ENCODE data around the gene CEP131. TPM values are rescaled to one million over a fixed set of nuclear protein-coding genes. Genes with fewer than 3 reads are reported as not detected.

Gene CEP131
- total and polyA plus RNA-seq, 2 donors (not counting 3 experiments of a cell fraction or from before 2014, with no cell fraction given), result 5.3 to 17.9 TPM

DNA sequence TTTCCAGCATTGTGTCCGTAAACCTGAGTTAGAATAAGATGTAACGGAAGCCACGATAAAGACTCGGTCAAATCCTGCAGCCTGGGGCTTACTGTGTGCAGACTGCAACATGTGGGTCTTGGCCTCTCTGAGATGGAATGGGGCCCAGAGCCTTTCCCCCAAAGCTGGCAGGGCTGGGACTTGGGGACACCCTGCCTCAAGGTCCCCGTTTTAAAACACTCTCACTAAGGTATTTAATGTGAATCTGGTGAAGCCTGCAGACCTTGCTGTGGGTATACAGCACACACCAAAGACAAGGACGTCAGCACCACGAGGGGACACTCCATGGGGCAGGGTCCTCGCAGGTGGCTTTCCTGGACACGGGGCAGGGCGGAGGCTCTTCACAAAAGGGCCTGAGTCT lies 18.4 kb upstream of the CEP131 start:
- no TSS peak for BruUV-seq (replicated peaks)
- DNase-seq (ENCODE audit: low read depth, low spot score) (no peak), FAIRE-seq (no peak)
- no peaks in the 10 kb centered on the region for H4K20me1 ChIP-seq (replicated peaks; ENCODE audit: control insufficient read depth, extremely low read depth, insufficient read depth, low read length)
- no peaks in the 10 kb centered on the region for H3K9me1 ChIP-seq (replicated peaks; ENCODE audit: control insufficient read depth, extremely low read depth, insufficient read depth, low read length)
- no peak overlapping the region for H2AFZ ChIP-seq (ENCODE audit: low read depth, low read length)
- peaks cover 6% of the 10 kb centered on the region for H3K4me1 ChIP-seq (ENCODE audit: control insufficient read depth, extremely low read depth, insufficient read depth, low read length)
- intact Hi-C loops (cut with micrococcal nuclease) (loop anchor here (1.0 kb wide), 2 partner anchors 99 to 140 kb away; no protein-coding TSS in a partner anchor), dilution Hi-C loops (cut with MboI; ENCODE audit: extremely low pct_ligation_motif_present, low sequenced_read_pairs) (no loop called here)
- H3K4me2 ChIP-seq (ENCODE audit: insufficient read depth, low read length), result no peak overlapping the region
- H3K4me3 ChIP-seq (replicated peaks in 1 of 3; ENCODE audit: insufficient read depth in 1 of 3, low read depth in 1 of 3, low read length in 3 of 3), result no peak overlapping the region
- H3K27ac ChIP-seq (ENCODE audit: insufficient read depth, low read depth, low read length), result no peak overlapping the region
- CTCF ChIA-PET, result interaction anchor here (3.1 kb wide), 1 partner anchor 99 kb away, joined by 33 read pairs; no protein-coding TSS in a partner anchor
- no peak overlapping the region for H3K9ac ChIP-seq (replicated peaks; ENCODE audit: extremely low read depth, insufficient read depth, low read length)
- no peak for TF ChIP-seq POLR2AphosphoS5 (IDR thresholded peaks at IDR 0.05; ENCODE audit: insufficient read depth, low read depth, low read length)
- no peak for TF ChIP-seq MYC (IDR thresholded peaks at IDR 0.05; ENCODE audit: low read depth, low read length)
- TF ChIP-seq EZH2 (IDR thresholded peaks at IDR 0.05; ENCODE audit: borderline replicate concordance, low read depth, low read length, severe bottlenecking), result no peak
- peak; percentile 39 for TF ChIP-seq POLR2A (IDR thresholded peaks at IDR 0.05; ENCODE audit: low read depth, low read length)
- TF ChIP-seq, protein P1, sequence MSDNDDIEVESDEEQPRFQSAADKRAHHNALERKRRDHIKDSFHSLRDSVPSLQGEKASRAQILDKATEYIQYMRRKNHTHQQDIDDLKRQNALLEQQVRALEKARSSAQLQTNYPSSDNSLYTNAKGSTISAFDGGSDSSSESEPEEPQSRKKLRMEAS (IDR thresholded peaks at IDR 0.05; ENCODE audit: insufficient read depth, insufficient read length), result no peak
- H3K36me3 ChIP-seq (ENCODE audit: control insufficient read depth in 2 of 2, extremely low read depth in 1 of 2, insufficient read depth in 2 of 2, low read length in 2 of 2), result peaks cover 0 to 6% of the 10 kb centered on the region in 2 experiments
- POLR2A ChIA-PET, result no interaction called here
- H3K9me3 ChIP-seq (replicated peaks; ENCODE audit: control insufficient read depth, insufficient read depth, low read length), result no peaks in the 10 kb centered on the region
- H3K27me3 ChIP-seq (ENCODE audit: control insufficient read depth in 2 of 2, insufficient read depth in 2 of 2, low read length in 2 of 2), result no peaks in the 10 kb centered on the region
- peaks cover 20% of the 10 kb centered on the region for H3K79me2 ChIP-seq (ENCODE audit: control insufficient read depth, insufficient read depth, low read length)

DNA sequence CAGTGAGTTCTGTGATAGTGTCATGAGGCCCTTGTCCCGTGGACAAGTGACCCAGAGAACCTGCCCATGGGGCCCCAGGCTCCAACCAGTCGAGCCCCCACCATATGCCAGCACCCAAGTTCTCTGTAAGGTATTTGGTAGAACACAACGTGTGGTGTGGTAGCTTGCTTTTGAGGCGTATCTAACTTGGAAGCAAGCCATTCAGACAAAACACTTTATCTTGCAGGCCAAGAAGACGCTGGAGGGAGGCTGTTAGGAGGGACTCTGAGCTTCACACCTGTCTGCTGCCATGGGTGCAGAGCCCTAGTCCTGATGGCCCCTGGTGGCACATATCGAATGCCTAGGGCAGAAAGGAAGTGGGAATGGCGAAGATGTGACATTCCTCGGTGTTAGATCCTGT lies 18.0 kb upstream of the CEP131 start:
- H3K27me3 ChIP-seq (ENCODE audit: control insufficient read depth in 2 of 2, insufficient read depth in 2 of 2, low read length in 2 of 2), result no peaks in the 10 kb centered on the region
- ChIA-PET CTCF (interaction anchor here (1.2 to 3.1 kb wide), 2 partner anchors 96 to 98 kb away, joined by 5 to 33 read pairs; no protein-coding TSS in a partner anchor), POLR2A (no interaction called here)
- H4K20me1 ChIP-seq (replicated peaks; ENCODE audit: control insufficient read depth, extremely low read depth, insufficient read depth, low read length), result no peaks in the 10 kb centered on the region
- peaks cover 6% of the 10 kb centered on the region for H3K4me1 ChIP-seq (ENCODE audit: control insufficient read depth, extremely low read depth, insufficient read depth, low read length)
- TF ChIP-seq GATA2 (IDR thresholded peaks at IDR 0.05; ENCODE audit: insufficient read depth, insufficient read length, low read depth, low read length), result no peak
- TF ChIP-seq, protein P1 (IDR thresholded peaks at IDR 0.05; ENCODE audit: insufficient read depth, insufficient read length), result no peak
- TF ChIP-seq, protein P2, sequence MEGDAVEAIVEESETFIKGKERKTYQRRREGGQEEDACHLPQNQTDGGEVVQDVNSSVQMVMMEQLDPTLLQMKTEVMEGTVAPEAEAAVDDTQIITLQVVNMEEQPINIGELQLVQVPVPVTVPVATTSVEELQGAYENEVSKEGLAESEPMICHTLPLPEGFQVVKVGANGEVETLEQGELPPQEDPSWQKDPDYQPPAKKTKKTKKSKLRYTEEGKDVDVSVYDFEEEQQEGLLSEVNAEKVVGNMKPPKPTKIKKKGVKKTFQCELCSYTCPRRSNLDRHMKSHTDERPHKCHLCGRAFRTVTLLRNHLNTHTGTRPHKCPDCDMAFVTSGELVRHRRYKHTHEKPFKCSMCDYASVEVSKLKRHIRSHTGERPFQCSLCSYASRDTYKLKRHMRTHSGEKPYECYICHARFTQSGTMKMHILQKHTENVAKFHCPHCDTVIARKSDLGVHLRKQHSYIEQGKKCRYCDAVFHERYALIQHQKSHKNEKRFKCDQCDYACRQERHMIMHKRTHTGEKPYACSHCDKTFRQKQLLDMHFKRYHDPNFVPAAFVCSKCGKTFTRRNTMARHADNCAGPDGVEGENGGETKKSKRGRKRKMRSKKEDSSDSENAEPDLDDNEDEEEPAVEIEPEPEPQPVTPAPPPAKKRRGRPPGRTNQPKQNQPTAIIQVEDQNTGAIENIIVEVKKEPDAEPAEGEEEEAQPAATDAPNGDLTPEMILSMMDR (IDR thresholded peaks at IDR 0.05; ENCODE audit: extremely low read depth in 1 of 2, insufficient read depth in 1 of 2, low read depth in 1 of 2, low read length in 2 of 2), result no peak
- no peak for TF ChIP-seq POLR2AphosphoS5 (IDR thresholded peaks at IDR 0.05; ENCODE audit: insufficient read depth, low read depth, low read length)
- no peak for TF ChIP-seq JUN (IDR thresholded peaks at IDR 0.05; ENCODE audit: borderline replicate concordance, insufficient read depth, insufficient read length, low read depth)
- no peak for TF ChIP-seq POLR2A (IDR thresholded peaks at IDR 0.05; ENCODE audit: low read depth, low read length)
- no peak for TF ChIP-seq MYC (IDR thresholded peaks at IDR 0.05; ENCODE audit: low read depth, low read length)
- TF ChIP-seq EZH2 (IDR thresholded peaks at IDR 0.05; ENCODE audit: borderline replicate concordance, low read depth, low read length, severe bottlenecking), result no peak
- no peak for TF ChIP-seq FOS (IDR thresholded peaks at IDR 0.05; ENCODE audit: borderline replicate concordance, insufficient read depth, low read length)
- H3K4me3 ChIP-seq (replicated peaks in 1 of 3; ENCODE audit: insufficient read depth in 1 of 3, low read depth in 1 of 3, low read length in 3 of 3), result no peak overlapping the region
- H3K9me1 ChIP-seq (replicated peaks; ENCODE audit: control insufficient read depth, extremely low read depth, insufficient read depth, low read length), result no peaks in the 10 kb centered on the region
- H3K36me3 ChIP-seq (ENCODE audit: control insufficient read depth in 2 of 2, extremely low read depth in 1 of 2, insufficient read depth in 2 of 2, low read length in 2 of 2), result peaks cover 0 to 10% of the 10 kb centered on the region in 2 experiments
- H3K9me3 ChIP-seq (replicated peaks; ENCODE audit: control insufficient read depth, insufficient read depth, low read length), result no peaks in the 10 kb centered on the region
- DNase-seq (ENCODE audit: low read depth, low spot score) (no peak), FAIRE-seq (no peak)
- intact Hi-C loops (cut with micrococcal nuclease) (loop anchor here (1.0 kb wide), 2 partner anchors 98 to 139 kb away; no protein-coding TSS in a partner anchor), dilution Hi-C loops (cut with MboI; ENCODE audit: extremely low pct_ligation_motif_present, low sequenced_read_pairs) (no loop called here)
- H3K79me2 ChIP-seq (ENCODE audit: control insufficient read depth, insufficient read depth, low read length), result peaks cover 20% of the 10 kb centered on the region
- no TSS peak for BruUV-seq (replicated peaks)
- H2AFZ ChIP-seq (ENCODE audit: low read depth, low read length), result no peak overlapping the region
- H3K27ac ChIP-seq (ENCODE audit: insufficient read depth, low read depth, low read length), result no peak overlapping the region
- H3K4me2 ChIP-seq (ENCODE audit: insufficient read depth, low read length), result no peak overlapping the region
- no peak overlapping the region for H3K9ac ChIP-seq (replicated peaks; ENCODE audit: extremely low read depth, insufficient read depth, low read length)
